GM12874 (cell line): ENCODE results near the gene BTBD9.

ENCODE experiments used
- CTCF ChIP-seq: IDR thresholded peaks from 2 replicates; pipeline ENCODE4 v1.5.1; 2011; ENCODE audit warnings: low read depth, mild to moderate bottlenecking, control low read depth, low read length, moderate library complexity; ENCODE audit not compliant: insufficient read depth

Gene BTBD9

GRCh38 chr6:38436726-38437465, 202.8 kb downstream of the BTBD9 start:
- TF ChIP-seq CTCF = no peak

GRCh38 chr6:38435330-38435729, 204.4 kb downstream of the BTBD9 start:
- no peak for TF ChIP-seq CTCF

- TF ChIP-seq CTCF = no peak
Observed at GRCh38 chr6:38434051-38434450, 205.7 kb downstream of the BTBD9 start.

- TF ChIP-seq CTCF = no peak
Observed at GRCh38 chr6:38432479-38432878, 207.2 kb downstream of the BTBD9 start.

- TF ChIP-seq CTCF = no peak
Observed at GRCh38 chr6:38432079-38432478, 207.7 kb downstream of the BTBD9 start.

GRCh38 chr6:38429546-38429945, 210.2 kb downstream of the BTBD9 start:
- no peak for TF ChIP-seq CTCF

- TF ChIP-seq CTCF = no peak
Observed at GRCh38 chr6:38427492-38428210, 212.1 kb downstream of the BTBD9 start.
